ACC112 (cell line): ENCODE data around the gene PRKCZ.

ENCODE experiments used
- H2AFZ ChIP-seq: fragments of 200-600 bp; sonication (generic); one replicate; pipeline ENCODE4 v1.6.0; 2017; ENCODE audit warnings: antibody characterized with exemption, low read length; ENCODE audit not compliant: unreplicated experiment
- H3K27ac ChIP-seq: fragments of 200-600 bp; sonication (generic); 2 replicates; pipeline ENCODE4 v1.5.1; 2014; ENCODE audit warnings: low read depth, mild to moderate bottlenecking, antibody characterized with exemption, low read length, moderate library complexity
- H3K27me3 ChIP-seq: fragments of 200-600 bp; sonication (generic); 2 replicates; pipeline ENCODE4 v1.6.1; 2014; ENCODE audit warnings: mild to moderate bottlenecking, antibody characterized with exemption, low read length, moderate library complexity, mixed read lengths; ENCODE audit not compliant: insufficient read depth
- H3K36me3 ChIP-seq: fragments of 200-600 bp; sonication (generic); 2 replicates; pipeline ENCODE4 v1.6.1; 2016; ENCODE audit warnings: mild to moderate bottlenecking, antibody characterized with exemption, low read length, moderate library complexity, mixed read lengths; ENCODE audit not compliant: insufficient read depth
- H3K4me1 ChIP-seq: fragments of 200-600 bp; sonication (generic); one replicate; pipeline ENCODE4 v1.6.1; 2016; ENCODE audit warnings: low read length, mixed read lengths; ENCODE audit not compliant: insufficient read depth, unreplicated experiment, control insufficient read depth
- H3K4me3 ChIP-seq: fragments of 200-600 bp; sonication (generic); 2 replicates; pipeline ENCODE4 v1.5.1; 2014; ENCODE audit warnings: mild to moderate bottlenecking, low read depth, low read length
- H3K79me2 ChIP-seq: fragments of 200-600 bp; sonication (generic); one replicate; pipeline ENCODE4 v1.6.0; 2016; ENCODE audit warnings: low read length; ENCODE audit not compliant: control insufficient read depth, unreplicated experiment, insufficient read depth

The PRKCZ gene

DNA sequence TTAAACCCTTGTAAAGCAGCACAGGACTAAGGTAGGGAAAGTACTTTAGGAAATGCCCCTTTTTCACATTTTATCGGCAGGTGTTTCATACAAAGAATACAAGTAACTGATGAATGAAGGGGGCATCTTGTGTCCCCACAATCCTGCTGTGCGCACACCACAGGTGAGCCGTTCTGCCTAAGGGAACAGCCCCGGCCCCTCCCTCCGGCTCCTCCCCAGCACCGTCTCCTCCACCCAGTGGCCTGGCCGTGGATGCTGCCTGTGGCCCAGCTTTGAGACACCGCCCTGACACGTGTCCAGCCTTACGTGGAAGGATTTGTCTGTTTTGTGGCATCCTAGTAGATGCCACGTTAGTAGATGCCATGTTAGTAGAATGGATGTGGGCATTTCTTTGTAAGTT, 131.5 kb downstream of the PRKCZ start:
- Histone ChIP-seq H3K27me3 (no peaks in the 10 kb centered on the region), H3K4me3 (no peak overlapping the region), H3K27ac (no peak overlapping the region), H3K79me2 (no peaks in the 10 kb centered on the region), H2AFZ (no peak overlapping the region), H3K4me1 (no peaks in the 10 kb centered on the region), H3K36me3 (no peaks in the 10 kb centered on the region)

DNA sequence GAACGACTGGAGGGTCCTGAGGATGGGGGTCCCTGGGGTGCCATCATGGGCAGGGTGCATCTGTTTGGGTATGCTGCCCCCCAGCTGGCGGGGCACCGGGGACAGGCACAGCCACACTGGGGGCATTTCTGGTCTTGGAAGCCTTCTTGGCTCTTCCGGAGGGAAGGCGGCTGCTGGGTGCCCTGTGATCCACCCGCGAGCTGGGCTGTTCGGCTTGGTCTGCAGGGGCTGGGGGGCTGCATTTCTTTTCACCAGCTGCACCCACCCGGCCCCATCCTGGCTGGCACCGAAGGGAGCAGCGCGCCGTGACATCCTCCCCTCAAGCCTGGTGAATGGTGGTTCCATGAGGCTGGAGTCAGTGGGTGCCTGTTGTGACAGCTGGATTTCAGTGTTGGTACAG, 132.2 kb downstream of the PRKCZ start:
- H3K36me3 ChIP-seq: no peaks in the 10 kb centered on the region
- H3K4me1 ChIP-seq: no peaks in the 10 kb centered on the region
- no peaks in the 10 kb centered on the region for H3K79me2 ChIP-seq
- H3K27ac ChIP-seq: no peak overlapping the region
- no peaks in the 10 kb centered on the region for H3K27me3 ChIP-seq
- no peak overlapping the region for H2AFZ ChIP-seq
- H3K4me3 ChIP-seq: no peak overlapping the region

DNA sequence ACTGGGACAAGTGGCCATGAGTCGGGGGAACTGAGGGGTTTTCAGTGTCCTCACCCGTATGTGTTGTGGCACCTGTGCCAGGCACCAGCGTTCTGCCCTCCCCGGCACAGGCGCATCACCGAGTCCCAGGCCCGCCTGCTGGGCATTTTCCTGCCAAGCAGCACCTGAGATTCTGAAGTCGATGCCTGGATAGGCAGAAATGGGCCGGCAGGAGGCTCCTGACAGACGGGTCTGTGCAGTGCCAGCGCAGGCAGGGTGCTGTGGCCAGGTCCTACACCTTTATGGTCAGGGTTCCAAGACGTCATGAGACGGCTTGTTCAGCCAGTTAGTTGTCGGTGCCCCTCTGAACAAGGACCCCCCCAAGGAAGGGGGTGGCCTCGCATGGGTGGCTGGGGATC, 133.7 kb downstream of the PRKCZ start:
- Histone ChIP-seq H3K4me1 (no peaks in the 10 kb centered on the region), H2AFZ (no peak overlapping the region), H3K4me3 (no peak overlapping the region), H3K36me3 (no peaks in the 10 kb centered on the region), H3K27me3 (no peaks in the 10 kb centered on the region), H3K79me2 (no peaks in the 10 kb centered on the region), H3K27ac (no peak overlapping the region)

DNA sequence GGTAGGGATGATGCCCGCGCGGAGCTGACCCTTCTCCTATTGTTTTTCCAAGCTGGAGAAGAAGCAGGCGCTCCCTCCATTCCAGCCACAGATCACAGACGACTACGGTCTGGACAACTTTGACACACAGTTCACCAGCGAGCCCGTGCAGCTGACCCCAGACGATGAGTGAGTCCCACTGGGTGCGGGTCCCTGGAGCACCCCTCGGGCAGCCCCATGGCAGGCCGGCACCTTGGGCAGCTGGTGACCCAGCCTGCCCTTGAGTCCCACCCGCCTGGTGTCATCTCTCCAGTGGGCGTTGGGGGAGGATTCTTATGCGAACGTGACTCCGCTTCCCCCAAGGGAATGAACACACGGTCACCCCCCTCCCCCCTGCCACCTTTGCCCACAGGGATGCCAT, 134.3 kb downstream of the PRKCZ start:
- Histone ChIP-seq H2AFZ (no peak overlapping the region), H3K27ac (no peak overlapping the region), H3K79me2 (no peaks in the 10 kb centered on the region), H3K4me1 (no peaks in the 10 kb centered on the region), H3K4me3 (no peak overlapping the region), H3K27me3 (no peaks in the 10 kb centered on the region), H3K36me3 (no peaks in the 10 kb centered on the region)

DNA sequence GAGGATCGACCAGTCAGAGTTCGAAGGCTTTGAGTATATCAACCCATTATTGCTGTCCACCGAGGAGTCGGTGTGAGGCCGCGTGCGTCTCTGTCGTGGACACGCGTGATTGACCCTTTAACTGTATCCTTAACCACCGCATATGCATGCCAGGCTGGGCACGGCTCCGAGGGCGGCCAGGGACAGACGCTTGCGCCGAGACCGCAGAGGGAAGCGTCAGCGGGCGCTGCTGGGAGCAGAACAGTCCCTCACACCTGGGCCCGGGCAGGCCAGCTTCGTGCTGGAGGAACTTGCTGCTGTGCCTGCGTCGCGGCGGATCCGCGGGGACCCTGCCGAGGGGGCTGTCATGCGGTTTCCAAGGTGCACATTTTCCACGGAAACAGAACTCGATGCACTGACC, 134.7 kb downstream of the PRKCZ start:
- H3K4me3 ChIP-seq: no peak overlapping the region
- H3K36me3 ChIP-seq: no peaks in the 10 kb centered on the region

DNA sequence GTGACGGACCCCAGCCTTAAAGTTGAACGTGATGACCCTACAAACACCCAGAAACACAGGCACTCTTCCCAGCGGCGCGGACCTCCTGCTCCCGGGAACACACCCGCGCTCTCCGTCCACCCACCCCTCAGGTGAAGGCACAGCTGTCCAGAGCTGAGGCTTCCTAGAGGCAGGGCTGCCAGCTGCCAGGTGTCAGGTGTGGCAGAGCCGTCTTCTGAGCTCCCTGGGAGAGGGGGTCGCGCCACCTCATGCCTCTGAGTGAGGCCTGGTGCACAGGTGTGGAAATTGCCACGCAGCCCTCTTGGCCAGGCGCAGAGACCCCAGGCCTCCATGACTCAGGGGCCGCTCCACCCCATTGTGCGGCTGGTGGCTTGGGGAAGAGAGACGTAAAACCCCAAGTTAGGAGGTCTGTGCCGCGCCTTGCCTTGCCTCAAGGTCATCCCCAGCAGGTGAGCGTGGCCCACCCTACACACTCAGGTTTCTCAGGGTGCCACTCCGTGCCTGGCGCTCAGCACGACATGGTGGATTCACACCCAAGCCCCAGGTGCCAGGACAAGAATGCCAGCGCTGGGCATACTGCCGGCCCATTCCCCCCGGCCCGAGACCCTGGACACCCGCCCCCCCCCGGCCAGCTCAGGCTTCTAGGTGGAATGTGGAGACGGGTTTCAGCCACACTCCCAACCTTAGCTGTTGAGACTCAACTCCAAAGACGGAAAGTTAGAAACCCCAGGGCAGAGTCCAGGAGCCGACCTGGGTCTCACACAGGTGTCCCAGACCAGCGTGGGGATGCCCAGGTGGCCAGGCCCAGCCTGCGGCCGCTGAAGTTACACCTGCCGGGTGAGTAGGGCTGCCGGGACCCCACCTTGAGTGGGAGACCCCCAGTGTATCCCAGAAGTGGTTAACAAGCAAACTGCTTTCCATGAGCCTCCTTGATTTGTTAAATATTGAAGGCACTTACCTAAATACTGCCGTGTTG, 136.0 kb downstream of the PRKCZ start:
- Histone ChIP-seq H3K79me2 (peaks cover 2% of the 10 kb centered on the region), H3K4me3 (no peak overlapping the region), H3K27me3 (no peaks in the 10 kb centered on the region), H2AFZ (no peak overlapping the region), H3K27ac (no peak overlapping the region), H3K36me3 (no peaks in the 10 kb centered on the region), H3K4me1 (peaks cover 4% of the 10 kb centered on the region)

More for the DNA sequence above, 134.7 kb downstream of the PRKCZ start:
- Histone ChIP-seq H3K79me2 (no peaks in the 10 kb centered on the region), H3K4me1 (no peaks in the 10 kb centered on the region), H2AFZ (no peak overlapping the region), H3K27me3 (no peaks in the 10 kb centered on the region), H3K27ac (no peak overlapping the region)

DNA sequence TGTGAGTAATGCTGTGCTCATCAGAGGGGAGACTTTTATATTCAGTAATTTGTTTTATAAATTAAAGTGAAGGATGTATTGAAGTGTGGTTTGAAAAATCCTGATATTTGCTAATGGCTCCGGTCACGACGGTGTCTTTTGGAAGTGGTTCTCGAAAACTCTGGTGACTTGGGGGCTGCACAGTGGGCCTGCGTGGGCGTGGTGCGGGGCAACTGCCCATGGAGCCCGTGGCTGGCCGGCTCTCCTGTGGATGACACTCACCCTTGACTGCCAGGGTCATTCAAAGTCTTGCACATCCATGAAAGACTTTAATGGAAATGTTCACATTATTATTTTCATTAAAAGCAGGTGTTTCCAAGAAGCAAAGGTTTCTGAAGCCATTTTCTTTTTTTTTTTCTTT, 136.7 kb downstream of the PRKCZ start:
- Histone ChIP-seq H3K4me3 (no peak overlapping the region), H3K79me2 (peaks cover 6% of the 10 kb centered on the region), H3K4me1 (peaks cover 6% of the 10 kb centered on the region), H3K36me3 (no peaks in the 10 kb centered on the region), H3K27ac (no peak overlapping the region), H2AFZ (no peak overlapping the region), H3K27me3 (no peaks in the 10 kb centered on the region)

DNA sequence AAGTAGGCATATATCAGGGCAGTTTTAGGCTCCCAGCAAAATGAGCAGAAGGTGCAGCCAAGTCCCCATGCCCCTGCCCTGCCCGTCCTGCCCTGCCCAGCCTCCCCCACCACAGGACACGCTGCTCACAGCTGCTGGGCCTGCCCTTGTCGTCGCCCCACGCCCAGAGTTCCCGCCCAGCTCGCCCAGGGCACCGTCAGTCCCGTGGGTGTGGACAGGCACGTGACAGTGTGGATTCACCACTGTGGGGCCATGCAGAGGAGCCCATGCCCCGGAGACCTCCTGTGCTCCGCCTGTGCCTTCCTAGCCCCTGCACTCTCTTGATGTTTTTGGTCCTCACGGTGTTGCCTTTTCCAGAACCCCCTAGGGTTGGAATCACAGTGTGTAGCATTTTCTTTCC, 137.4 kb downstream of the PRKCZ start:
- peaks cover 11% of the 10 kb centered on the region for H3K79me2 ChIP-seq
- H3K36me3 ChIP-seq: no peaks in the 10 kb centered on the region
- no peak overlapping the region for H2AFZ ChIP-seq
- H3K4me3 ChIP-seq: no peak overlapping the region
- no peaks in the 10 kb centered on the region for H3K27me3 ChIP-seq
- no peak overlapping the region for H3K27ac ChIP-seq
- H3K4me1 ChIP-seq: peaks cover 11% of the 10 kb centered on the region

DNA sequence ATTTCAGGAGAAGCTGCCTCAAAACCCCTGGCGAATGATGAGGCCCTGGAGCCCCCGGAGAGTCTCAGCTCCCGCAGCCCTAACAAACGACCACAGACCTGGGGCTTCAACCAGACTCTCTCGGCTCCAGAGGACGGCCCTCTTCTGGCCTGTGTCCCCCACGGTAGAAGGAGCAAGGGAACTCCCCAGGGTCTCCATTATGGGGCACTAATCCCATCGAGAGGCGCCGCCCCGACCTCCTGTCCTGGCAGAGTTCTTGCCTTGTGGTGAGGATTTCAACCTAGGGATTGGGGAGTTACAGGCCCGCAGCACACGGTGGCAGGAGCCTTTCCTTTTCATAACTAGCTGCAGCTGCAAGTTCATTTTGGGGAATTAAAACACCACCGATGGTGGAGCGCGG, 138.1 kb downstream of the PRKCZ start:
- peaks cover 18% of the 10 kb centered on the region for H3K79me2 ChIP-seq
- H3K36me3 ChIP-seq: no peaks in the 10 kb centered on the region
- no peak overlapping the region for H3K27ac ChIP-seq
- no peak overlapping the region for H2AFZ ChIP-seq
- peaks cover 13% of the 10 kb centered on the region for H3K4me1 ChIP-seq
- H3K4me3 ChIP-seq: no peak overlapping the region
- H3K27me3 ChIP-seq: no peaks in the 10 kb centered on the region

DNA sequence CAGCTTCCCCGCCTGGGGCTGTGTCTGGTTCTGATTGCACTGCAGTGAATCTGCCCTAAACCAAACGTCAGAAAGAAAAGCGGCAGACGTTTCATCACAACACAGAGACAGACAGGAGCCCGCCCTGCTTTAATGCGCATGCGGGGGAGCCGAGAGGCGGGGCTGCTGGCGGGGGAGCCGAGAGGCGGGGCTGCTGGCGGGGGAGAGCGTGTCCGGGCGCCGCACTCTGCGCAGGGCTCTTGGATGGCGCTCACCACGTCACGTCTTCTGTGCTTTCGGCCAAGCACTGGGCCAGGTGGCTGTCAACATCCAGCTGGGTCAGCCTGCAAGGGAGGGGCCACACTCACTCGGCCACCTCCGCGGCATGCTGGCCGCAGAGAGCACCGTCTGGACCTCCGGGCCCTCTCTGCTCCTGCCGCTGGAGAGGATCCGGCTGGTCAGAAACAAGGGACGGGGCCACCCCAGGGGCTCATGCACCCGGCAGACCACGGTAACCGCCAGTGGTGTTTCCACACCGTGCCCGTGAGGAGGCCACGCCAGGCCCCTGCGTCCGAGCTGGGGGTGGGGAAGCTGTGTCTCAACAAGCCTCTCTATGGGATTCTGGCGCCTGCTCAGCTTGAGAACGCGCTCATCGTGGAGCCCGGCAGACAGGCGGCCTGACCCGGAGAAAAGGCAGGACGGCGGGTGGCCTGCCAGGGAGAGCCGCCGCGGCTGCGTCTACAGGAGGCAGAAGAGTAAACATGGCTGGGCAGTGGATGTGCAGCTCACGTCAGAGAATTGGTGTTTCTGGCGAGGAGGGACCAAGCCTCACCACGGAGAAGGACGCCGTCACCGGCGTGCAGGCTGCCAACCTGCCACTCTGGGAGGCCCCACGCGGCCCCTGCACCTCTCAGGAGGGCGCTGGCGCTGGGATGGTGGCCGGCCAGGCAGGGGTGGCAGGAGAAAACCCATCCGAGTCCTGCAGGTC, 139.5 kb downstream of the PRKCZ start:
- no peaks in the 10 kb centered on the region for H3K27me3 ChIP-seq
- no peak overlapping the region for H2AFZ ChIP-seq
- peaks cover 20% of the 10 kb centered on the region for H3K4me1 ChIP-seq
- peak overlapping the region; percentile 50 for H3K27ac ChIP-seq
- H3K4me3 ChIP-seq: peak overlapping the region; percentile 78
- H3K79me2 ChIP-seq: peaks cover 25% of the 10 kb centered on the region
- no peaks in the 10 kb centered on the region for H3K36me3 ChIP-seq
